GM12801 (cell line): ENCODE results near the gene BRAT1.

Experiments used
- TF ChIP-seq, protein P1 (sequence below): IDR thresholded peaks from one replicate; pipeline ENCODE4 v1.5.1; 2011; ENCODE audit warnings: control low read depth; ENCODE audit not compliant: insufficient read length; ENCODE audit errors: extremely low read depth

BRAT1 gene

DNA sequence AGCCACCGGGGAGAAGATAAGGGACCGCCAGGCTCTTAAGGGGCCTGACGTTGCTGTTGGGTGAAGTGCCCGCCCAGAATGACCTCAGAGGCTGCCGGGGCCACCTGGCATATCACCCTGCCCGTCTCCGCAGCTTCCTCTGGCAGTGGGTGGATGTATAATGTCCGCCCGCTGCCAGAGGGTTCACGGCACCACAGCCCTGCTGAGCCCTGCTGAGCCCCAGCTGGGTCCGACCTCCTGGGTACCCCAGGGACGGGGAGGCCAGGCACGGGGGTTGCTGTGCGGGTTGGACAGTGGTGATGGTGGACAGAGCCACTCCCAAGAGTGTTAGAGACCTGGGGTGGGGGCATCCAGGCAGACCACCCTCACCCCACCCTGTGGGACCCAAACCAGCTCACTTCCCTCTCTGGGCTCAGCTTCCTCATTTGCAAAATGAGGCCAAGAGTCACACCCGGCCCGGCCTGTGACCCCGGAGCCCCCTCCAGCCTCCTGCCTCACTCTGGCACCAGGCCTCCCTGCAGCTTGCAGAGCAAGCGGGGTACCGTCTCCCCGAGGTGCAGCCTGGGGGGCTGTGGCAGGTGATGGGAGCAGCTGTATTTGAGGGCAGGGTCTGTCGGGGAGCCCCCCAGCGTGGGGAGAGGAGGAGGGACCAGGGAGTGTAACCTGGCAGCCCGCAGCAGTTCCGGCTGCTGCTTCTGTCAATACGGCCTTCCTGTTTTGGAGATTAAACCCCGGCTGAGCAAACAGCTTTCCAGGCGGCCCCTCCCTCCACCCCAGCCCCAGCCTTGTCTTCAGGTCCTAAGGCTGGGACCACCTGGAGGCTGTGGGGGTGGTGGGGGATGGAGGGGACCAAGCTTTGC, 44.2 kb downstream of the BRAT1 start:
- TF ChIP-seq, protein P1, sequence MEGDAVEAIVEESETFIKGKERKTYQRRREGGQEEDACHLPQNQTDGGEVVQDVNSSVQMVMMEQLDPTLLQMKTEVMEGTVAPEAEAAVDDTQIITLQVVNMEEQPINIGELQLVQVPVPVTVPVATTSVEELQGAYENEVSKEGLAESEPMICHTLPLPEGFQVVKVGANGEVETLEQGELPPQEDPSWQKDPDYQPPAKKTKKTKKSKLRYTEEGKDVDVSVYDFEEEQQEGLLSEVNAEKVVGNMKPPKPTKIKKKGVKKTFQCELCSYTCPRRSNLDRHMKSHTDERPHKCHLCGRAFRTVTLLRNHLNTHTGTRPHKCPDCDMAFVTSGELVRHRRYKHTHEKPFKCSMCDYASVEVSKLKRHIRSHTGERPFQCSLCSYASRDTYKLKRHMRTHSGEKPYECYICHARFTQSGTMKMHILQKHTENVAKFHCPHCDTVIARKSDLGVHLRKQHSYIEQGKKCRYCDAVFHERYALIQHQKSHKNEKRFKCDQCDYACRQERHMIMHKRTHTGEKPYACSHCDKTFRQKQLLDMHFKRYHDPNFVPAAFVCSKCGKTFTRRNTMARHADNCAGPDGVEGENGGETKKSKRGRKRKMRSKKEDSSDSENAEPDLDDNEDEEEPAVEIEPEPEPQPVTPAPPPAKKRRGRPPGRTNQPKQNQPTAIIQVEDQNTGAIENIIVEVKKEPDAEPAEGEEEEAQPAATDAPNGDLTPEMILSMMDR, result no peak

DNA sequence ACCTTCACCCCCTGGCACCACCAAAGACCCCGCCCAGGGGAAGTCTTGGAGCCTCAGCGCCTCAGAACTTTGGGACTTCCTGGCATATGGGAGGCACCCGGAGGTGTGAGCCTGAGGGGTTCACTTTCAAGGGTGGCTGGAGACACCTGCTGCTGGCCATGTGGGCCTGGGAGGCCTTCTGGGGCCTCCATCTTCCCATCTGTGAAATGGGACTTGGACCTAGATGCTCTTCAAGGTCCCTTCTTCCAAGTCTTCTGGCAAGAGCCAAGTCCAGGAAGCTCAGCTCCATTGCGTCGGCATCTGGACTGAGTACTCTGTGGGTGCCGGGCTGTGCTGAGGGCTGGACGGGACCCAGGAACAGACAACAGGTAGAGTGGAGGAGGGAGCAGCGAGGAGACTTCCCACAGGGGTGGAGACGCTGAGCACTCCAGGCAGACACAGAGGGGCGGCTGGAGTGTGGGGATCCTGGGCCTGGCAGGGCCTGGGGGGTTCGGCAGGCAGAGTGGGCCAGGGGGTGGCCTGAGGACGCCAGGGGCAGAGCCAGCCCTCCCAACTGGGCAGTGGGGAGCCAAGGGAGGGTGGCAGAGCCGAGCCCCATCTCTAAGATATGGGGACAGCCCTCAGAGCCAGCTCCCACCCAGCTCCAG, 45.1 kb downstream of the BRAT1 start:
- TF ChIP-seq, protein P1, result no peak

DNA sequence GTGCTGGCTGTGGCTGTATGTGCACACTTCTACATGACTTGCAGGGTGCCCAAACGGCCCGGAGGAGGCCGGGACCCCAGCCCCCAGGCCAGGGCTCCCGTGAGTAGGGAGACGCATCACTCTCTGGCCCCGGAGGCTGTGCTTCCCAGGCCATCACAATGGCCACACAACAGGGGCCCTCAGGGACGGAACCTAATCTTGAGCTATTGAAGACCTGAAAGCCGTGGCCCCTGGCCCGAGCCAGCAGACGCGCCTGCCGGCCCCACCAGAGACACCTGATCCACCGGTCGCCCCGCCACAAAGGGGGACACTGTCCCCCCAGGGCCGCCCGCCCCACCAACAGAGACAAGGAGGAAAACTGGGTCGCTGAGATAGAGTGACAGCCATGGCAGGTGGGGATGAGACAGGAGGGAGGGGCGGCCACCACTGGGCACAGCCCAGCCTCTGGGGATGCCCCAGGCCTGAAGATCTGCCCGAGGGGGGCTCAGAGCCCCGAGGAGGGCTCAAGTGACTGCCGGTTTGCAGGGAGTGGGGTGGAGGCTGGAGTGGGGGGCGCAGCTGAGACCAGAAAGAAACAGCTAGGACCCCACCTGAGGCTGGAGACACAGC, 45.9 kb downstream of the BRAT1 start:
- TF ChIP-seq, protein P1, result no peak

DNA sequence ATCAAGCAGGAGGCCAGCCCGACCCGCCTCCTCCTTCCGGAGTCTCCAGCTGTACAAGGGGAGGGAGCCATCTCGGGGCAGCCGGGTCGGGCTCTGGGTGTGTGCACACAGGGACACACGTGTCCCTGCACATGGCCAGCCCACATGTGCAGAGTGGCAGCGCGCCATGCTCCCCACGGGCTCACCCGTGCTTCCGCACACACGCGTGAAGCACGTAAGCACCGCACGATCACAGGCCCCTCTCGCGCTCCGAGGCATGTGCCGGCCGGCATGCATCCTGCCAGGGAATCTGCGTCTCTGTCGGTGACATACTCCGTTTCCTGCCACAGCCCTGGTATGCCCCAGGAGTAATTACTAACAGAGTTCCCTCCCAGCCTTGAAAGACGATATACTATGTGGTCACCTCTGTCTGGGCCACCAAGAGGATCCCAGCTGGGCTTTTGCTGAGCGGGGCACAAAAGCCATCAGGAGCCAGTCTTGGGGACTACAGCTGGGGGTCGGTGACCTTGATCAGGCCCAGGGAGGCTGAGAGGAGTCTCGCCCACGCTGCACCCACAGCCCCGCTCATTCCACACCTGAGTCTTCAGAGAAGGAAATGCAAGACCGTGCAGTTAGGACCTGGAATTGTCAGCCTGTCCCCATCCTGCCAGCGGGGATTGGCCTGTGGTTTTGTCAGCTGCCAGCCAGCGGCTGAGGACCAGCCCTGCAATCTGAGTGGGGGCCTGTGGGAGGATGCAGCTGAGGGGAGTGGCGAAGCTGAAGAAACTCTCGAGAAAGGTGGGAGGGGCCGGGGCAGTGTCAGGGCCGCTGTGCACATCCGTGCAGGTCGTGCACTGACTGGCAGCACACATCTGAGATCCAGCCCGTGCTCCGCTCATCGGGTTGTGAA, 46.8 kb downstream of the BRAT1 start:
- TF ChIP-seq, protein P1, result no peak

DNA sequence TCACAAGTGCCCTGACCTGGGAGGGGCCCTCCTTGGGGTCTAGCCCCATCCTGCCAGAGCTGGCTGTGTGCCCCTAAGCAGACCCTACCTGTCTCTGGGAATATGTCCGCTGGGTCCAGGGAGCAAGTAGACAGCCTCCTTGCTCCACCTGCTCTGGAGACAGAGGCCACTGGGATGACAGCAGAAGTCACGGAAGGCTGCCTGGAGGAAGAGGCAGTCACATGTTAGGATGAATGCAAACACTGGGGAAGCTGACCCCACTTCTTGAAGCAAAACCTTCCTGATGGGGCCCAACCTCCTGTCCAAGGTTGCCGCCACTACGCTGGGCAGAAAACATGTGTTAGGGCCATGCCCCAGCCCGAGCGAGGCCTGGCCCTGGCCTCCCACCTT, 47.4 kb downstream of the BRAT1 start:
- TF ChIP-seq, protein P1, result no peak

DNA sequence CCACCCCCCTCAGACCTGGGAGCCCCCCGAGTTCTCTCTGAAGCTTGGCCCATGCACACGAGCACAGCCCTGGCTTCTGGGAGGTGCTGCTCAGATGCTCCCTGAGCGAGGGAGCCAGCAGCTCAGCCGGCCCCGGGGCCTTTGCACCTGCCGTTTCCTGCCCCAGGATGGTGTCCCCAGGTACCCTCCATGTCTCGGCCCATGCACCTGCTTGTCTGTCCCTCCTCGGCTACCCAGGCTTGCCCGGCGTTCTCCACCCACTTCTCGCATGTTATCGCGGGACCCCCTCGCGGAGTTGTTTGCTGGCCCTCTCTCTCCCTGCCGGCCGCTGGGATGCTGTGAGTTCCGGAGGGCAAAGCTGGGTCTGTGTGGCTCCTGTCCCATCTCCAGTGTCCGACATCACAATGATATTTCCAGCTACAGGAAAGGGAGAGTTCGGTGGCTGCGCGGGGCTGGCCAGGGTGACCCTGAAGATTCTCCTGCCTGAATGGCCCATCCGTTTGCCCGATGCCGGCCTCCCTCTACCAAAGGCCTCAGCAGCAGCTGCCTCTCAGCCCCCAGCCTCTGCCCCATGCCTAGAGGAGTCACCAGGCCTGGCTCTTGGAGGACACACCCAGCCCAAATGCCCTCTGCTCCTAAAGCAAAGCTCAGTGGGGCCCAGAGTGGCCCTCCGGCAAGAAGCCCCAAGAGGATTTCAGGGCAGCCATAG, 48.0 kb downstream of the BRAT1 start:
- TF ChIP-seq, protein P1, result no peak
